ENCODE measurements around the gene CDX4. TPM values are rescaled to one million over a fixed set of nuclear protein-coding genes. Genes with fewer than 3 reads are reported as not detected.

Gene CDX4
- total RNA-seq, 3 donors from 2014 or later (not counting 1 experiment from before 2014, with no cell fraction given), result not detected

- H3K36me3 ChIP-seq (ENCODE audit: control insufficient read depth, insufficient read depth, low read length), result no peaks in the 10 kb centered on the region
- no peak for TF ChIP-seq CTCF (IDR thresholded peaks at IDR 0.05)
- DNase-seq (no peak), ATAC-seq (no peak)
- no peaks in the 10 kb centered on the region for H3K9me3 ChIP-seq (ENCODE audit: control insufficient read depth, insufficient read depth, low read length)
- no peaks in the 10 kb centered on the region for H3K9me3 Mint-ChIP-seq
- H3K4me3 Mint-ChIP-seq, result no peak overlapping the region
- H3K4me3 ChIP-seq (ENCODE audit: low read length), result no peak overlapping the region
- no peaks in the 10 kb centered on the region for H3K27me3 ChIP-seq (ENCODE audit: control insufficient read depth, insufficient read depth, low read length)
- no peaks in the 10 kb centered on the region for H3K4me1 Mint-ChIP-seq
- no peaks in the 10 kb centered on the region for H3K4me1 ChIP-seq (ENCODE audit: control insufficient read depth, insufficient read depth, low read length)
- H3K36me3 Mint-ChIP-seq, result no peaks in the 10 kb centered on the region
- no peak overlapping the region for H3K27ac Mint-ChIP-seq
- WGBS (ENCODE audit: insufficient coverage), result 45% methylated on average over 8 of the region's 9 CpGs
- H3K27me3 Mint-ChIP-seq (ENCODE audit: low read depth in 2 of 2), result peaks cover 0 to 21% of the 10 kb centered on the region in 2 donors
- intact Hi-C loops (cut with micrococcal nuclease), result no loop called here
- H3K27ac ChIP-seq (ENCODE audit: low read length), result no peak overlapping the region
Measured at GRCh38 chrX:73401591-73402266, 45.1 kb upstream of the CDX4 start.

- Histone ChIP-seq H3K9me3 (ENCODE audit: control insufficient read depth, insufficient read depth, low read length) (no peaks in the 10 kb centered on the region), H3K27ac (ENCODE audit: low read length) (no peak overlapping the region), H3K4me3 (ENCODE audit: low read length) (no peak overlapping the region), H3K36me3 (ENCODE audit: control insufficient read depth, insufficient read depth, low read length) (no peaks in the 10 kb centered on the region), H3K4me1 (ENCODE audit: control insufficient read depth, insufficient read depth, low read length) (no peaks in the 10 kb centered on the region), H3K27me3 (ENCODE audit: control insufficient read depth, insufficient read depth, low read length) (no peaks in the 10 kb centered on the region)
- intact Hi-C loops (cut with micrococcal nuclease), result no loop called here
- no peak overlapping the region for H3K4me3 Mint-ChIP-seq
- H3K27me3 Mint-ChIP-seq (ENCODE audit: low read depth in 2 of 2), result no peaks in the 10 kb centered on the region
- no peaks in the 10 kb centered on the region for H3K4me1 Mint-ChIP-seq
- H3K27ac Mint-ChIP-seq, result no peak overlapping the region
- DNase-seq (no peak), ATAC-seq (no peak)
- no peak for TF ChIP-seq CTCF (IDR thresholded peaks at IDR 0.05)
- no peaks in the 10 kb centered on the region for H3K36me3 Mint-ChIP-seq
- H3K9me3 Mint-ChIP-seq, result peaks cover 0 to 4% of the 10 kb centered on the region in 2 donors
Measured at GRCh38 chrX:73412930-73413329, 33.9 kb upstream of the CDX4 start.

GRCh38 chrX:73447311-73447794 is 500 bp downstream of the CDX4 start:
- no peaks in the 10 kb centered on the region for H3K4me1 Mint-ChIP-seq
- no peak for DNase-seq
- H3K9me3 ChIP-seq (ENCODE audit: control insufficient read depth, insufficient read depth, low read length), result no peaks in the 10 kb centered on the region
- H3K4me1 ChIP-seq (ENCODE audit: control insufficient read depth, insufficient read depth, low read length), result no peaks in the 10 kb centered on the region
- WGBS (ENCODE audit: insufficient coverage), result 17% methylated on average over 34 of the region's 34 CpGs
- TF ChIP-seq CTCF (IDR thresholded peaks at IDR 0.05), result no peak
- ATAC-seq, result no peak
- intact Hi-C loops (cut with micrococcal nuclease), result no loop called here
- no peaks in the 10 kb centered on the region for H3K36me3 ChIP-seq (ENCODE audit: control insufficient read depth, insufficient read depth, low read length)
- H3K27ac ChIP-seq (ENCODE audit: low read length), result no peak overlapping the region
- H3K4me3 Mint-ChIP-seq, result no peak overlapping the region
- H3K36me3 Mint-ChIP-seq, result no peaks in the 10 kb centered on the region
- peaks cover 25 to 66% of the 10 kb centered on the region in 2 donors for H3K27me3 Mint-ChIP-seq (ENCODE audit: low read depth in 2 of 2)
- no peak overlapping the region for H3K4me3 ChIP-seq (ENCODE audit: low read length)
- H3K27me3 ChIP-seq (ENCODE audit: control insufficient read depth, insufficient read depth, low read length), result peaks cover 5% of the 10 kb centered on the region
- H3K9me3 Mint-ChIP-seq, result no peaks in the 10 kb centered on the region
- no peak overlapping the region for H3K27ac Mint-ChIP-seq

GRCh38 chrX:73448379-73448778 is 1.5 kb downstream of the CDX4 start:
- intact Hi-C loops (cut with micrococcal nuclease), result no loop called here
- H3K4me1 Mint-ChIP-seq, result no peaks in the 10 kb centered on the region
- no peaks in the 10 kb centered on the region for H3K36me3 Mint-ChIP-seq
- Histone ChIP-seq H3K9me3 (ENCODE audit: control insufficient read depth, insufficient read depth, low read length) (no peaks in the 10 kb centered on the region), H3K4me3 (ENCODE audit: low read length) (no peak overlapping the region), H3K27me3 (ENCODE audit: control insufficient read depth, insufficient read depth, low read length) (peaks cover 5% of the 10 kb centered on the region), H3K36me3 (ENCODE audit: control insufficient read depth, insufficient read depth, low read length) (no peaks in the 10 kb centered on the region), H3K4me1 (ENCODE audit: control insufficient read depth, insufficient read depth, low read length) (no peaks in the 10 kb centered on the region), H3K27ac (ENCODE audit: low read length) (no peak overlapping the region)
- no peaks in the 10 kb centered on the region for H3K9me3 Mint-ChIP-seq
- no peak for TF ChIP-seq CTCF (IDR thresholded peaks at IDR 0.05)
- no peak overlapping the region for H3K27ac Mint-ChIP-seq
- DNase-seq, result no peak
- H3K4me3 Mint-ChIP-seq, result no peak overlapping the region
- WGBS (ENCODE audit: insufficient coverage), result 16% methylated on average over 15 of the region's 20 CpGs
- H3K27me3 Mint-ChIP-seq (ENCODE audit: low read depth in 2 of 2), result peaks cover 25 to 68% of the 10 kb centered on the region in 2 donors
- no peak for ATAC-seq

All from natural killer cell (primary cell).